GM18507 (cell line): ENCODE data around the gene WDFY2.

Source experiments
- DNase-seq: peaks from one replicate; pipeline ENCODE4 v3.0.0; 2011; ENCODE audit warnings: low read depth; ENCODE audit not compliant: insufficient read length; ENCODE audit errors: extremely low spot score
- FAIRE-seq: peaks from 2 replicates; lab custom pipeline; 2011; peaks lifted over from hg19 to GRCh38; lab: Jason Lieb, UNC

WDFY2 gene

GRCh38 chr13:51747438-51748434 lies 163.5 kb downstream of the WDFY2 start:
- DNase-seq (no peak), FAIRE-seq (no peak)

GRCh38 chr13:51756651-51757050 lies 172.4 kb downstream of the WDFY2 start:
- no peak for DNase-seq
- FAIRE-seq, result no peak

GRCh38 chr13:51758691-51759090 lies 174.4 kb downstream of the WDFY2 start:
- no peak for DNase-seq
- no peak for FAIRE-seq

- no peak for FAIRE-seq
- no peak for DNase-seq
Measured at GRCh38 chr13:51759240-51759639, 175.0 kb downstream of the WDFY2 start.

- DNase-seq (no peak), FAIRE-seq (no peak)
Measured at GRCh38 chr13:51760592-51760991, 176.3 kb downstream of the WDFY2 start.

- no peak for FAIRE-seq
- no peak for DNase-seq
Measured at GRCh38 chr13:51761643-51762350, 177.5 kb downstream of the WDFY2 start.

- DNase-seq, result no peak
- no peak for FAIRE-seq
Measured at GRCh38 chr13:51763486-51763885, 179.2 kb downstream of the WDFY2 start.

GRCh38 chr13:51764184-51765141 lies 180.2 kb downstream of the WDFY2 start:
- peak; percentile 88 for FAIRE-seq

GRCh38 chr13:51765142-51765515 lies 180.9 kb downstream of the WDFY2 start:
- FAIRE-seq (no peak), DNase-seq (no peak)

More at GRCh38 chr13:51764184-51765141, 180.2 kb downstream of the WDFY2 start:
- DNase-seq, result peak; percentile 58

GRCh38 chr13:51767100-51767499 lies 182.8 kb downstream of the WDFY2 start:
- no peak for DNase-seq
- no peak for FAIRE-seq

GRCh38 chr13:51768378-51768921 lies 184.2 kb downstream of the WDFY2 start:
- DNase-seq (no peak), FAIRE-seq (no peak)

- DNase-seq, result no peak
- FAIRE-seq, result no peak
Measured at GRCh38 chr13:51768976-51769375, 184.7 kb downstream of the WDFY2 start.

- DNase-seq (no peak), FAIRE-seq (no peak)
Measured at GRCh38 chr13:51769455-51770127, 185.3 kb downstream of the WDFY2 start.

GRCh38 chr13:51770160-51770559 lies 185.9 kb downstream of the WDFY2 start:
- DNase-seq (no peak), FAIRE-seq (no peak)

- DNase-seq (no peak), FAIRE-seq (peak; percentile 41)
Measured at GRCh38 chr13:51770681-51771417, 186.6 kb downstream of the WDFY2 start.

GRCh38 chr13:51771418-51772104 lies 187.3 kb downstream of the WDFY2 start:
- FAIRE-seq (peak; percentile 33), DNase-seq (no peak)

- no peak for FAIRE-seq
- no peak for DNase-seq
Measured at GRCh38 chr13:51772105-51772455, 187.8 kb downstream of the WDFY2 start.

GRCh38 chr13:51772781-51773180 lies 188.5 kb downstream of the WDFY2 start:
- DNase-seq, result no peak

More at GRCh38 chr13:51772781-51773180, 188.5 kb downstream of the WDFY2 start:
- no peak for FAIRE-seq
